LNCAP (cell line): ENCODE measurements around the gene VAV3.

Experiments used
- CTCF ChIP-seq: fragments of 450-650 bp; IDR thresholded peaks from 2 replicates; pipeline ENCODE4 v1.5.1; 2017; ENCODE audit warnings: mild to moderate bottlenecking

The VAV3 gene

GRCh38 chr1:107760065-107760464 lies 204.9 kb downstream of the VAV3 start:
- no peak for TF ChIP-seq CTCF

GRCh38 chr1:107750364-107750959 lies 214.5 kb downstream of the VAV3 start:
- peak; percentile 69 for TF ChIP-seq CTCF

GRCh38 chr1:107748531-107748930 lies 216.4 kb downstream of the VAV3 start:
- peak; percentile 43; the same call in 1 of the 2 replicates for TF ChIP-seq CTCF

- no peak for TF ChIP-seq CTCF
Measured at GRCh38 chr1:107741242-107741641, 223.7 kb downstream of the VAV3 start.

GRCh38 chr1:107740579-107740978 lies 224.4 kb downstream of the VAV3 start:
- no peak for TF ChIP-seq CTCF

- TF ChIP-seq CTCF = no peak; the same call in 1 of the 2 replicates
Measured at GRCh38 chr1:107739651-107740050, 225.3 kb downstream of the VAV3 start.

GRCh38 chr1:107739201-107739600 lies 225.8 kb downstream of the VAV3 start:
- no peak for TF ChIP-seq CTCF

GRCh38 chr1:107727866-107728265 lies 237.1 kb downstream of the VAV3 start:
- TF ChIP-seq CTCF = no peak
